SIG-M5 (cell line): ENCODE measurements around the gene SRGAP3.

Experiments
- DNase-seq: peaks from one replicate; lab custom pipeline; 2025; lab: John Stamatoyannopoulos, UW

Gene SRGAP3

DNA sequence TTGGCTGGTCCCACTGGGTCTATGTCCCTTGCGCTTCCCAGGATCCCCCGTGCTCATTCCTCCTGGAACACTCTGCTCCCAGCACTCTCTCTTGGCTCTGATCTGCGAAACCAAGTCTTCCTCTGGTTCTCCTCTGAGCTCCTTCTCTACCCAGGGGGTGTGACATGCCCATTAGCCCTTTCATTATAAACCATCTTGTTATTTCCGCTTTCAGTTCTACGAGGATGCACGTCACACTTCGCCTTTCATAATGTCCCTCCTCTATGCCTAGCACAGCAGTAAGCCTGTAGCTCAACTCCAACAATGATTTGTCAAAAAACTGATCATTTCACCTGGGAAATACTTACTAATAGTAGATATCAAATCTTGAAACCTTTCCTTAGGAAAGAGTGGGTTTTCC lies 234.2 kb downstream of the SRGAP3 start:
- DNase-seq = no peak

- DNase-seq = no peak
Measured at GRCh38 chr3:9013782-9014563, 235.5 kb downstream of the SRGAP3 start.

DNA sequence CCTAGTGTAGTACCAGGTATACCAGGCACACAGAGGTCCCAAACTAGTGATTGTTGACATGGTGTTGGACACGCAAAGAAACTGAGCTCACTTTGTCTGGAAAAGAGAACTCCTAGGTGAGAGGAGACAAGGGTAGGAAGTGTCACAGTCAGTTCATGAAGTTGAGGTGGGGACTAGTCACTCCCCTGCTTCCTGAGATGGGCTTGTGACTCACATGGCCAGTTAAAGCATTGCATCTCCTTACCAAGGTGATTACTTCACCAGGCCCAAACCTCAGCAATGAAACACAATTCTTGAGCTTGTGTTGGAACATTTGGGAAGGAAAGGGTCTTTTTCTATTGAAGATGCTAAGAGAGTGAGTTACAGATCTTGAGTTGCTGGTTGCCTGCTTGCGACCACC lies 236.9 kb downstream of the SRGAP3 start:
- no peak for DNase-seq

DNA sequence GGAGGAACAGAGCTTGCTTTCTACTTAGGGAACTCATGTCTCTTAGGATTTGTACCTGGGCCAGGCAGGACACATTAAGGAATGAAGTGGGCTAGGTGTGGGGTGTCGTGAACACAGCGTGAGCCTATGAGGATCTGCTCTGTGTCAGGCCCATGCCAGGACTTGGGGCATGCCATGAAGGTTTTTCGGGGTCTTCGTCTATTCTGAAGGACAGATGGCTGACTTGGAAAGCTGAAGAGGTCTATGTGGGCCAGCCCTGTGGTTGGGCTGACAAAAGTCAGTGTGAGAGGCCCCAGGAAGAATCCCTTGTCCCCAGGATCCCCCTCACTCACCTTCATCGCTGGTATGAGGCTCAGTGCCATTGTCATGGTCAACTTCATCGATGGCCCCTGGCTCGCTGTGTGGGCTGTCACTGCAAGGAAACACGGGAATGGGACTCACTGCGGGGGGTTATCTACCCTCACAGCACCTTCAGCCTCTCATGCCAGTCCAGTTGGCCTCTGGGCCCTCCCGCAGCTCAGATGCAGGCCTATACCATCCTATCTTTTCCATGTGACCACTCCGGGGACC lies 239.4 kb downstream of the SRGAP3 start:
- no peak for DNase-seq

GRCh38 chr3:9008550-9009255 lies 240.7 kb downstream of the SRGAP3 start:
- DNase-seq = no peak

- DNase-seq = no peak
Measured at GRCh38 chr3:9007928-9008327, 241.5 kb downstream of the SRGAP3 start.

DNA sequence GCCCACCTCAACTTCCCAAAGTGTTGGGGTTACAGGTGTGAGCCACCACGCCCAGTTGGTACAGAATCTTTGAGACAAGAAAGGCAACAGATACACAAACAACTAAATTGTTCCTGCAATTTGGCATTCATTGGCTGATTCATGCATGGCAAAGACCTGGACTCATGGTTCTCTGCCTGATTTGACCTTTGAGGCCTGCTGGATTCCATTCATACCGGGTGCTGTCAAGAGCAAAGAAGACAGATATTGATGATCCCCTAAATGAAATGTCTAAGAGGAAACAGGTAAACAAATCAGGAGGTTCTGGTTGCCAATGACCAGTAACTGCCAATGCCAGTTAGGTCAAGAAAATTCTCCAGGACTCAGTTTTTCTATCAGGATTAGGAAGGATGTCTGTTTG lies 242.2 kb downstream of the SRGAP3 start:
- DNase-seq = no peak

DNA sequence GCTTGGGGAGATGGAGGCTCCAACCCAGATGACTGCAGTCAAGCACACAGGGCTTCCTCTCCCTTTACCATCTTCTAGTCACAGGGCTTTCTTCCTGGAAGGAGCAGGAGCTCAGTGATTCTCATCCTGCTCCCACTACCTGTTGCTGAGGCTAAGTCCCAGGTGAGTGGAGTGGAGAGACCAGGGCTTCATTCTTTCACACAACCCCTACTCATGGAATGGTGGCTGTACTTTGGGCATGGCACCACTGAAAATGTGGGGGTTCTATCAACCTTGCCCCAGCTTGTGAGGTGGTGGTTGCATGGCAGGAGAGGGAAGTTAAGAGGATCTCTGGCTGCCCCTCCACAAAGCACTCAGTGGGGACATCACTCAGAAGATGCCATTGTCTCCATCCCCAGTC lies 249.4 kb downstream of the SRGAP3 start:
- no peak for DNase-seq

GRCh38 chr3:8997151-8997550 lies 252.3 kb downstream of the SRGAP3 start:
- no peak for DNase-seq

DNA sequence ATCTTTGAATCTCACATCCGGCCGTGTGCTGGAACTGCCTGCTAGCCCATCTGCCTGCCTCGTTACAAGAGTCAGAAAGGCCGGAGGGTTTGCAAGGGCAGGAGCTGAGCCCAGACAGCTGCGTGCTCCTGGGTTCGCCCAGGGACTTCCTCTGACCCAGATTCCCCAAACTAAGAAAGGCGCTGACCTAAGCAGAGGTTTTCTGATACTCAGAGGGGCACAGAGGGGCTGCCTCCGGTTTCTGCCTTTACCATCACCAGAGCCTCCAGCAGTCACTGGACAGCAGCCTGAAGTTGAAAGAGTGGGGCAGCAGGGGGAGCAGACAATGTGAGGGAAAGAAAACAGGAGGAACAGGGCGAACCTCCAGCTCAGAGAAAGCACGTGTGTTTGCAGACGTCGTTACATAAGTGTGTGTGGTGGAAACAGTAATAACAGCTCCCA lies 252.7 kb downstream of the SRGAP3 start:
- no peak for DNase-seq

DNA sequence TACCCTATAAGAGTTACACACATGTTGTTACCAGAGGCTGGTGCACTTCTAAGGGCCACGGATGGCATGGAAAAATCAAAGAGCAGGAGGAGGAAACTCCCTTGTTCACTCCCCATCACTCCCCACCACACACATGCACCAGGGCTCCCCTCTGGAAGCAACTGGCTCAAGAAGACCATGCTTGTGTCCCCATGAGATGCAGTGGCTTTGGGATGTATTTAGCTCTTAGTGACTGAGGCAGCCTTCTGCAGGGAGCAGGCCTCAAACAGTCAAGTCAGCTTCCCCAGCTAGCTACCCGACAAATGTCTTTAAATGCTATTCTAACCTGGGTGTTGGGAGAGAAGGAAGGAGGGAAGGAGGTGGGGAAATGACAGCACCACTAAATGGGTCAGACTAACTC lies 253.2 kb downstream of the SRGAP3 start:
- DNase-seq = no peak

- DNase-seq = no peak
Measured at GRCh38 chr3:8994226-8994625, 255.2 kb downstream of the SRGAP3 start.

DNA sequence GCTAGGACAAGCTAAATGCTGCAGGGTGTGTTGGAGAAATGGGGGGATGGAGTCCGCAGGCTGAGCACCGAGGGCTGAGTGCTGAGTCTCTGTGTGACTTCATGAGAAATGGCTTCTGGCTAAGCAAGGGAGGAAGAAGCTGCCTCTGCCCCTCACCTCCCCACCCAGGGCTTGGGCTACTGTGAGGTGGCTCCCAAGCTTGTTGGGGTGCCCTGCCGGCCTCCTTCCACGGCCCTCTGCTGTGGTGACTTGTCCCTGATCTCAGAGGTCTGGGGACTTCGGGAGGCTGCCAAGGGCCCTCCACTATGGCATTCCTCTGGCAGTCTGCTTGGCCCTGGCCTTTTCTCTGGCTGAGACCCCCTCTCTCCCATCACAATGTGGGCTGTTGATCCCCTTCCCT lies 256.1 kb downstream of the SRGAP3 start:
- DNase-seq = no peak

- DNase-seq = no peak
Measured at GRCh38 chr3:8992854-8993253, 256.6 kb downstream of the SRGAP3 start.

GRCh38 chr3:8992199-8992598 lies 257.2 kb downstream of the SRGAP3 start:
- no peak for DNase-seq

- DNase-seq = no peak
Measured at GRCh38 chr3:8990266-8991215, 258.9 kb downstream of the SRGAP3 start.

DNA sequence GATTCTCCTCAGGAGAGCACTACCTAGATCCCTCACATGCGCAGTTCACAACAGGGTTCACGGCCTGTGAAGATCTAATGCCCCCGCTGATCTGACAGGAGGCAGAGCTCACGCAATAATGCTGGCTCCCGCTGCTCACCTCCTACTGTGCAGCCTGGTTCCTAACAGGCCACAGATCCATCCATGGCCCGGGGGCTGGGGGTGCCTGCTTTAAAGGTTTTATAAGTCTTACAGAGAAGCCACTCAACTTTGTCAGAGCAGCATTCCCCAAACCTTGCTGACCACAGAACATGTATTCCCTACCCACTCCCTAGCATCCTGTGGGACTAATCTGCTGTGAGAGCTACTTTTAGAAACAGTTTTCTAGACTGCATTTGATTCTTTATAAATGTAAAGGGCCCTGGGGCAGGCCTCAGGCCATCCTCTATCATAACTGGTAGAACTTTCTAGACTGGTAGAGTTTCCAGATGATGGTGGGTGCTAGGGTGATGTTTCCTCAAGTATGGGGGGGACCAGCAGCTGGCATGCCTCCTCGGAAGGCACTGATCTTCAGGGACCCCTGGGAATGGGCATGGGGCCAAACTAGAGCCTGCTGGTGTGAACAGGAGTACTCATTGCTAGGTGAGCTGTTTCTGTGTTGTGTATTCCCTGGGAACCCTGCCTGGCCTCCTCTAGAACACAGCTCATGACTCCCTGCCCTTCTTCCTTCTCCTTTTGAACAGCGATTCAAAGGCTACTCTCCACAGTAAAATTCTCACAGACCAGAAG lies 260.5 kb downstream of the SRGAP3 start:
- DNase-seq = no peak

DNA sequence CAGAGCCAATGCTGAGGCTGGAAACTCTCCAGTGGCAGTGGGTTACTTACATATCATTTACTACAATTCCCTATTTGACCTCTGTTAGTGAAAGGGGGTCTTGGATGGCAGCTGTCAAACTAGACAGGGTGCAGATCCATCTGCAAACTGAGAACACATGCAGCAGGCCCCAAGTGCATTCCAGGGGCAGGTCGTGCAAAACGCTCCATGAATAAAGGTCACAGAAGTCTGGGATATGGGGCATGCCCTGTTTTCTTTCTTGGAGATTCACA lies 261.1 kb downstream of the SRGAP3 start:
- DNase-seq = no peak

DNA sequence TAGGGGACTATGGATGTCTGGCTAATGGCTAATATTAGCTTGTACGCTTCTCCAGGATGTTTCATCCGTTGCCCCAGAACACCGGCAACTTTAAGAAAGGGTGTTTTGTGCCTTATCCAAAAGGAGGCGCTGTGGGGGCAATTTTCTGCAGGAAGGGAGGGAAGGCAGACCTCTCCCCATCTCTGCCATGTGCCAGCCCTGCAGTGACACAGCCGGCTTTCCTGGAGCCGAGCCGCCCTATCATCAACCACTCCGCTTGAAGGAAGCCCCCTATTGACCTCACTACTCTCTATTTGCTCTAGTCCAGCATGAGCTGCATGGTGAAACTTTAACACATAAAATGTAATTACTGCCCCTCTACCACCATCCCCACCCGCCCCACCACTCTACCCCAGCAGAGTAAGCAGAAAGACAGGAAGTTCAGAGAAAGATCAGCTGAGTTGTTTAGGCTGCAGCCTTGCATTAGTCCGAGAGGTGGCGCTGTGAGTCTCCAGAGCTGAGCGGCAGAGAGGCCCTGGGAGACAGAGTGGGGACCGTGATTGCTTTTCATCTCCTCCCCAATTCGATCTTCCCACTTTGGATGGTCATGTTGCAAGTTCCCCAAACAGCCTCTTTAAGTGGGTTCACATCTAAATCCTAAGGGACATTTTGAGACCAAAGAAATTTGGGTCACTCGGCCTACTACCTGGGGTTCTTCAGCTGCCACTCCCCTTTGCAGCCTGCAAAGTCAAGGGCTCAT lies 261.6 kb downstream of the SRGAP3 start:
- DNase-seq = no peak

DNA sequence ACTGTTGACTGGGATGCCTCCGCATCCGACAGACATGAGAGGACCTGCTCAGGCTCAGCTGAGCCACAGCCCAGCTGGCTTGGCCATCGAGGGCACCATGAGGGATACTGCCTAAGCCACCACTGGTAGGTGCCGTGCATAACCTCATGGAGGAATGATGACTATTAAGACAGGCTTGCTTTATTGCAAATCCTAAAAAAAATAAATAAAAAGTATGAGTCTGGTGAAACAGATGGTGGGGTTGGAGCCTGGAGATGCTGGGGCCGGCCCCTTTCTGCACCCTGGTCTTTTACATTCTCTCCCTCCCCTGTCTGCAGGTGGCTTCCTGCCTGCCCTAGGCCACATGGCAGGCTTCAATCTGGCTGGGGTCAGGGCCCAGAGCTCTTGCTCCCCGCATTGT lies 262.2 kb downstream of the SRGAP3 start:
- no peak for DNase-seq

GRCh38 chr3:8986741-8987140 lies 262.7 kb downstream of the SRGAP3 start:
- no peak for DNase-seq
